Bronchial epithelial cell (primary cell): ENCODE measurements around the gene ZNF564. TPM values are rescaled to one million over a fixed set of nuclear protein-coding genes. Genes with fewer than 3 reads are reported as not detected.
A peak's percentile ranks its signal among the peaks of the same experiment; 100 is the strongest.
"Not testable (repeated sequence)": the region's sequence is repeated elsewhere in the genome, so short reads cannot be mapped to it uniquely, and the experiment has no call there.

Experiments
- DNase-seq: peaks from one replicate; pipeline ENCODE4 v3.0.0-alpha.2; 2010; ENCODE audit warnings: low read depth
- FAIRE-seq: peaks from 2 replicates; lab custom pipeline; 2011; peaks lifted over from hg19 to GRCh38; lab: Jason Lieb, UNC
- H3K27me3 ChIP-seq: 2 replicates; pipeline ENCODE4 v1.5.1; 2011; ENCODE audit warnings: low read length; ENCODE audit not compliant: control insufficient read depth, insufficient read depth
- H3K36me3 ChIP-seq: 2 replicates; pipeline ENCODE4 v1.5.1; 2011; ENCODE audit warnings: low read length; ENCODE audit not compliant: control insufficient read depth, insufficient read depth
- H3K4me3 ChIP-seq: 2 replicates; pipeline ENCODE4 v1.5.1; 2011; ENCODE audit warnings: mild to moderate bottlenecking, low read depth, low read length, control low read depth
- total RNA-seq: library from RNA; depleted of rRNA; stranded (reverse); fragments of >200 nt; gene quantifications from 2 replicates; pipeline ENCODE4 v1.2.1, GENCODE V29; 2014
- TF ChIP-seq, protein P1 (sequence below): IDR thresholded peaks from 2 replicates; pipeline ENCODE4 v1.5.1; 2011; ENCODE audit warnings: mild to moderate bottlenecking, moderate library complexity, low read length, control low read depth, inconsistent platforms; ENCODE audit not compliant: insufficient read depth, severe bottlenecking

The ZNF564 gene
- total RNA-seq, 1 donor from 2014 or later, result 9.0 TPM

DNA sequence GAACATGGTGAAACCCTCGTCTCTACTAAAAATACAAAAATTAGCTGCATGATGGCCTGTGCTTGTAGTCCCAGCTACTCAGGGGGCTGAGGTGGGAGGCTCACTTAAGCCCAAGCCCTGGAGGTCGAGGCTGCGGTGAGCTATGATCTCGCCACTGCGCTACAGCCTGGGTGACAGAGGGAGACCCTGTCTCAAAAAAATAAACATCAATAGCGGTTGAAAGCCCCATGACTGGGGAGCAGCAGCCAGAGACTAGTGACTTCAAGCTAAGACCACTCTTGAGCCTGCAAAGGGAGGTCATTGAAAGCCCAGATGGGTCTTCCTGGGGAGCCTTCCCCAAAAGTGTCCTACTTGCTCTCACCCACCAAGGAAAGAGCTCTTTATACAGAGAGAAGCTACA is 54.8 kb downstream of the ZNF564 start:
- no peak overlapping the region for H3K4me3 ChIP-seq
- FAIRE-seq, result no peak
- TF ChIP-seq, protein P1, sequence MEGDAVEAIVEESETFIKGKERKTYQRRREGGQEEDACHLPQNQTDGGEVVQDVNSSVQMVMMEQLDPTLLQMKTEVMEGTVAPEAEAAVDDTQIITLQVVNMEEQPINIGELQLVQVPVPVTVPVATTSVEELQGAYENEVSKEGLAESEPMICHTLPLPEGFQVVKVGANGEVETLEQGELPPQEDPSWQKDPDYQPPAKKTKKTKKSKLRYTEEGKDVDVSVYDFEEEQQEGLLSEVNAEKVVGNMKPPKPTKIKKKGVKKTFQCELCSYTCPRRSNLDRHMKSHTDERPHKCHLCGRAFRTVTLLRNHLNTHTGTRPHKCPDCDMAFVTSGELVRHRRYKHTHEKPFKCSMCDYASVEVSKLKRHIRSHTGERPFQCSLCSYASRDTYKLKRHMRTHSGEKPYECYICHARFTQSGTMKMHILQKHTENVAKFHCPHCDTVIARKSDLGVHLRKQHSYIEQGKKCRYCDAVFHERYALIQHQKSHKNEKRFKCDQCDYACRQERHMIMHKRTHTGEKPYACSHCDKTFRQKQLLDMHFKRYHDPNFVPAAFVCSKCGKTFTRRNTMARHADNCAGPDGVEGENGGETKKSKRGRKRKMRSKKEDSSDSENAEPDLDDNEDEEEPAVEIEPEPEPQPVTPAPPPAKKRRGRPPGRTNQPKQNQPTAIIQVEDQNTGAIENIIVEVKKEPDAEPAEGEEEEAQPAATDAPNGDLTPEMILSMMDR, result no peak
- no peak for DNase-seq
- no peaks in the 10 kb centered on the region for H3K27me3 ChIP-seq
- no peaks in the 10 kb centered on the region for H3K36me3 ChIP-seq

DNA sequence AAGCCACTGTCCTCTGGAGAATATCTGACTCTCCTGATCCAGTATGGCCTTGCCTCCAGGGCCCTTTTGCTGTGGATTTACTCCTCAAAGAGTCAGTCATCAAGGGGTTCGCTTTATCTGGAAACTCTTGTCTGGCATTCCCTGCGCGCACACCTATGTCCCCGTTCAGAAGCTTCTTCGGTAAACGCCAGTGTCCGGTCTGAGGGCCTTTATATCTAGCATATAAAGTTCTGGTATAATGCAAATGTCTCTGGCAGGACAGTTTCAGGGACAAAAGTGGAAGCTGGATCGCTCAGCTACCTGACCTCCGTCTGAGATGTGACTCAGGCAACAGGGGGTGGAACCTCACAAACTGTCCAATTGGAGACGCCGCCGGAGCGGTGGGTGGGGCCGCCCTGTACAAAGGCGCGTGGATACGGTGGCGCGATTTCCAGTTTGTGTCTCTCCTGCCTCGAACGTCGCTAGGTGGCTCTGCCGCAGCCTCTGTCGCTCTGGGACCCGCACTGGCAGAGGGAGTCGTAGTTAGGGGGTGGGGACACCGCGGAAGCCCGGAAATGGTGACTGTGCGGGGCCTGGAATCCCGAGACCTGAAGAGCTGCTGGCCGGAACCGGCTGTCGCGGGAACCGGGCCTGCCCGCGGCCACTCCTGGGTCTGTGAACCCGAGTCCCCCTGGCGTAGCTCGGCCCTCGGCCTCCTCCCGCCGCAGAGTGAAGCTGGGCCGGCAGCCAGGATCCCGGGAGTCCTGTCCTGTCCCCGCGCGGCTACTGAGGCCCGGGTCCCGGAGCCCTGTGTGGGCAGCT is 56.1 kb downstream of the ZNF564 start:
- Histone ChIP-seq H3K4me3 (peak overlapping the region; percentile 51), H3K36me3 (no peaks in the 10 kb centered on the region), H3K27me3 (no peaks in the 10 kb centered on the region)
- DNase-seq, result peak; percentile 80
- TF ChIP-seq, protein P1, result peak; percentile 47
- no peak for FAIRE-seq

DNA sequence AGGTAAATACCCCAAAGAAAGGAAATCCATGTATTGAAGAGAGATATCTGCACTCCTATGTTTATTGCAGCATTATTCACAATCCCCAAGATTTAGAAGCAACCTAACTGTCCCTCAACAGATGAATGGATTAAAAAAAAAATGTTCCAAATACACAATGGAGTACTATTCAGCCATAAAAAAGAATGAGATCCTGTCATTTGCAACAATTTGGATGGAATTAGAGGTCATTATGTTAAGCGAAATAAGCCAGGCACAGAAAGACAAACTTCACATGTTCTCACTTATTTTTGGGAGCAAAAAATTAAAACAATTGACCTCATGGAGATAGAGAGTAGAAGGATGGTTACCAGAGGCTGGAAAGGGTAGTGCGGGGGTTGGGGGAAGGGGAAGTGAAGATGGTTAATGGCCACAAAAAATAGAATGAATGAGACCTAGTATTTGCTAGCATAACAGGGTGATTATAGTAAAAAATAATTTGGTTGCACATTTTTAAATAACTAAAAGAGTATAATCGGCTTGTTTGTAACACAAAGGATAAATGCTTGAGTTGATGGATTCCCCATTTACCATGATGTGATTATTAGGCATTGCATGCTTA is 56.9 kb downstream of the ZNF564 start:
- TF ChIP-seq, protein P1, result no peak
- H3K27me3 ChIP-seq, result no peaks in the 10 kb centered on the region
- no peak overlapping the region for H3K4me3 ChIP-seq
- no peaks in the 10 kb centered on the region for H3K36me3 ChIP-seq
- FAIRE-seq, result no peak
- no peak for DNase-seq

DNA sequence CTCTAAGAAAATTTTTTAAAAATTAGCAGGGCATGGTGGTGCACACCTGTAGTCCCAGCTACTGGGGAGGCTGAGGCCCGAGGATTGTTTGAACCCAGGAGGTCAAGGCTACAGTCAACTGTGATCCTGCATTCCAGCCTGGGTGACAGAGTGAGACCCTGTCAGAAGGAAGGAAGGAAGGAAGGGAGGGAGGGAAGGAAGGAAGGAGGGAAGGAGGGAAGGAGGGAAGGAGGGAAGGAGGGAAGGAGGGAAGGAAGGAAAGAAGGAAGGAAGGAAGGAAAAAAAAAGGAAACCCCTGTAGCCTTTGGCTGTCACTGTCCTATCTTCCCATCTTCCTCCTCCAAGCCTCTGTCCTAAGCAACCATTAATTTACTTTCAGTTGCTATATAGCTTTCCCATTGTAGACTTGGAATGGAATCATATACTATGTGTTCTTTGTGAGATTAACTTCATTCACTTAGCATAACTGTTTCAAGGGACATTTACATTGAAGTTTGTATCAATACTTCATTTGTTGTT is 65.0 kb downstream of the ZNF564 start:
- not testable (repeated sequence) for H3K4me3 ChIP-seq, FAIRE-seq

DNA sequence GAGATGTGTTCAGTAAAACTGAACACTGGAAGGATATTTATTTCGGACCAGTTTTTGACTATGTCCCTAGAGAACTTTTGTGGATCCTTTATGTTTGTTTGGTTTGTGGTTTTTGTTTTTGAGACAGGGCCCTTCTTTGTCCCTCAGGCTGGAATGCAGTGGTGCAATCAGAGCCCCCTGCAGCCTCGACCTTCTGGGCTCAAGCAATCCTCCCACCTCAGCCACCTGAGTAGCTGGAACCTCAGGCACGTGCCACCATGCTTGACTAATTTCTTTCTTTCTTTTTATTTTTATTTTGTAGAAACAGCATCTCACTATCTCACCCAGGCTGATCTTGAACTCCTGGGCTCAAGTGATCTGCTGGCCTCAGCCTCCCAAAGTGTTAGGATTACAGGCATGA is 65.7 kb downstream of the ZNF564 start:
- FAIRE-seq (no peak), DNase-seq (no peak)
- no peaks in the 10 kb centered on the region for H3K27me3 ChIP-seq

More for the DNA sequence above, 65.0 kb downstream of the ZNF564 start:
- not testable (repeated sequence) for H3K36me3 ChIP-seq, H3K27me3 ChIP-seq, DNase-seq

DNA sequence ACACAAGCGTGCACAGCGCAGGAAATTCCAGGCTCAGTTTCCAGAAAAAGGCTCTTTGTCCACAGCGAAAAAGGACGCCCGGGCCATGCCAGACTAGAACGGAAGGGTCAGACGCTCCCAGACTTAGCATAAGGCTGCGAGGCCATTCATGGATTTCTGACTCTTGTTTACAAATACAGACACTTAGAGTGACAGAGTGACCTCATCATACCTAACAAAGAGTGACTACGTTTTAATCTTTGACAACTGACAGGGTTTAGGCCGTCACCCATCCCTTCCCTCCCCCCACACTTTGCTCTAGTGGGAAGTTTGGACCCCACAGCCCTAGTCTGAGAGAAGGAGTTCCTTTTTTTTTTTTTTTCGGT is 66.2 kb downstream of the ZNF564 start:
- FAIRE-seq (no peak), DNase-seq (no peak)
- H3K36me3 ChIP-seq, result no peaks in the 10 kb centered on the region
- TF ChIP-seq, protein P1, result no peak
- H3K4me3 ChIP-seq, result peak overlapping the region; percentile 91
- no peaks in the 10 kb centered on the region for H3K27me3 ChIP-seq

More for the DNA sequence above, 65.7 kb downstream of the ZNF564 start:
- Histone ChIP-seq H3K4me3 (no peak overlapping the region), H3K36me3 (no peaks in the 10 kb centered on the region)
- TF ChIP-seq, protein P1, result no peak
